Ishikawa (cell line): Measurements from ENCODE around the gene MARCHF5.

Experiments
- RAD21 ChIP-seq: IDR thresholded peaks from 2 replicates; pipeline ENCODE4 v1.6.1; 2012; ENCODE audit warnings: low read depth
- TAF1 ChIP-seq: IDR thresholded peaks from 2 replicates; pipeline ENCODE4 v1.6.1; 2012; ENCODE audit warnings: low read depth, mild to moderate bottlenecking
- TF ChIP-seq, protein P1 (sequence below): IDR thresholded peaks from 2 replicates; pipeline ENCODE4 v1.6.1; 2012

DNA sequence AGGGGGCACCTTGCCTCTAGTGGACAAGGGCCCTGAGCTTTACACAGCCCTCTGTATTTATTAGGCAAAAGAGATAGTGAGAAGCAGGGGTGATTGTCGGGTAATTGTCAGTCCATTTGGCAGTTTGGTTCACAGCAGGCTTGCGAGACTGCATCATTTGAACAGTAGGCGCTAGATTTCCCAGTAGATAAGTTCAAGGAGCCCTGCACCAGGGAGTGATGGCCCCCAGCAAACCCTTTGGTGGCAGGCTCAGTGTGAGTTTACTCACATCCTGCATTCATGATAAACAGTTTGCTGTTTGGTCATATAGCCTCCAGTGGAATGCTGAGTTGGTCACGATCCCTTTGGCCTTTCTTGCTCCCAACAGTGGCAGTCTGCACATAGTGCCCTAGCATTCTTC is 59.4 kb downstream of the MARCHF5 start:
- TF ChIP-seq, protein P1, sequence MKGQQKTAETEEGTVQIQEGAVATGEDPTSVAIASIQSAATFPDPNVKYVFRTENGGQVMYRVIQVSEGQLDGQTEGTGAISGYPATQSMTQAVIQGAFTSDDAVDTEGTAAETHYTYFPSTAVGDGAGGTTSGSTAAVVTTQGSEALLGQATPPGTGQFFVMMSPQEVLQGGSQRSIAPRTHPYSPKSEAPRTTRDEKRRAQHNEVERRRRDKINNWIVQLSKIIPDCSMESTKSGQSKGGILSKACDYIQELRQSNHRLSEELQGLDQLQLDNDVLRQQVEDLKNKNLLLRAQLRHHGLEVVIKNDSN = no peak
- TF ChIP-seq RAD21 = no peak
- no peak for TF ChIP-seq TAF1
